GM18909 (cell line): ENCODE data around the gene TTN.

Experiments
- ATAC-seq: cut with Tn5 transposase; IDR thresholded peaks from one replicate; pipeline ENCODE4 v1.9.1; 2021; ENCODE audit warnings: mild to moderate bottlenecking; ENCODE audit not compliant: unreplicated experiment, poor library complexity

TTN gene

GRCh38 chr2:178756843-178757242 lies 50.4 kb downstream of the TTN start:
- no peak for ATAC-seq

- ATAC-seq = no peak
These were observed 50.9 kb downstream of the TTN start for GRCh38 chr2:178756343-178756742.

- ATAC-seq = no peak
These were observed 59.5 kb downstream of the TTN start for GRCh38 chr2:178747767-178748166.

DNA sequence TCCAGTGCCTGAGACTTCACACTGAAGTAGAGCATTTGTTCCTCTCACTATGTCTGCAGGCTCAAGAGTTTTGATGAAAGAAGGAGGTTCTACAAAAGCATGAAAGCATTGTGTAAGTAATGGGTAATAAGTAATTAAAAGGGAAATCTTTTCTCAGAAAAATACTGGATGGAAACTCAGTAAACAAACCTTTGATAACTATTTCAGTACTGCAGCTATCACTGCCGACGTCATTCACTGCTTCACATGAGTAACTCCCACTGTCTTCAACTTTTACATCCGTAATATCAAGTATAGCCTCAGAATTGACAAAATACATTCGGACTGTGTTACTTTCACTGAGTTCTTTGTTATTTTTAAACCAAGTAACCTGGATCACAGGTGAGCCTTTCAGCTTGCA lies 72.7 kb downstream of the TTN start:
- no peak for ATAC-seq

DNA sequence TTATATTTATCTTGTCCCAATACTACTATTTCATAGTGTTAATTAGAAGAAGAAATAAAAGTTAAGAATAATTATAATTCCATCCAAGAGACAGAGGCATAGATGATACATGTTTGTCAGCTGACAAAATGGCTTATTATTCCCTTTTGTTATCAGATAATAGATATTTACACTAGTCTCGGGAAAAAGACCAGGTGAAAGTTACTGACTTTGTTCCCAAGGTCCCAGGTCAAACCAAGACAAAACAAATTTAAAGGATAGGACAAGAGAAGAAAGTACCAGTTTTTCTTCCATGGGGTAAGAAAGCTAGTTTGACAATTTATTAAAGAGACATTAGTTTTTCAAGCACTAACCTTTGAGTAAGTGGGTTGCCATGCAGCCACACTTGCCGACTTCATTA lies 73.2 kb downstream of the TTN start:
- ATAC-seq = no peak

DNA sequence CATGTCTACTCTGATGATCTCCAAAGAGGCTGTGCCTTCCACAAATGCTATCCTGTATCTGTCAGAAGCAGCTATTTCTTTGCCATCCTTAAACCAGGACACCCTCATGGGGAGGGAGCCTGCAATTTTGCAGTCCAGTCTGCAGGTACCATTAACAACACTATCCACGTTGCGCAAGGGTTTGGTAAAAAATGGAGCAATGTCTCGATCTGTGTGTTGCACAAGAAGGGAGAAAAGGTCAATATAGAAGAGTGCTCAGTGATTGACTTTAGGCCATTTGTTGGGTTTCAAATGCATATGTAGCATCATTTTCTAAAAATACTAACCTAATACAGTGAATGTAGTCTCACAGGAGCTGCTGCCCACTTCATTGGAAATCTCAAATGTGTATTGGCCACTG lies 74.3 kb downstream of the TTN start:
- ATAC-seq = no peak

- no peak for ATAC-seq
These were observed 75.9 kb downstream of the TTN start for GRCh38 chr2:178731300-178731699.

DNA sequence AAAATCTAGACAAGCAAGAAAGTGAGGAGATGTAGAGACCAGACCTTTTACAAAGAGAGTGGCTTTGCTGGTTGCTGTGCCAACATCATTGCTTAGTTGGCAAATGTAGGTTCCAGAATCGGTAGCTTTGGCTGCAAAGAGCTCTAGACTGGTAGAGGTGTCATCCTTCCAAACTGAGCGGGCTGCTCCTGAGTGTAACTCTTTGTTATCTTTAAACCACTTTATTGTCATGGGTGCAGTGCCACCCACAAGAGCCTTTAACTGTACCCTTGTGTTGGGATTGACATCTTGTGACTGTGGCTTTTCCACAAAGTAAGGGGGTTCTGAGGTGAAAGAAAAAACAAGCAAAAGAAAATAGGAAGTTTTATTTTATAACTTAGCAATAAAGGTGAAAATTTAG lies 77.2 kb downstream of the TTN start:
- ATAC-seq = no peak

DNA sequence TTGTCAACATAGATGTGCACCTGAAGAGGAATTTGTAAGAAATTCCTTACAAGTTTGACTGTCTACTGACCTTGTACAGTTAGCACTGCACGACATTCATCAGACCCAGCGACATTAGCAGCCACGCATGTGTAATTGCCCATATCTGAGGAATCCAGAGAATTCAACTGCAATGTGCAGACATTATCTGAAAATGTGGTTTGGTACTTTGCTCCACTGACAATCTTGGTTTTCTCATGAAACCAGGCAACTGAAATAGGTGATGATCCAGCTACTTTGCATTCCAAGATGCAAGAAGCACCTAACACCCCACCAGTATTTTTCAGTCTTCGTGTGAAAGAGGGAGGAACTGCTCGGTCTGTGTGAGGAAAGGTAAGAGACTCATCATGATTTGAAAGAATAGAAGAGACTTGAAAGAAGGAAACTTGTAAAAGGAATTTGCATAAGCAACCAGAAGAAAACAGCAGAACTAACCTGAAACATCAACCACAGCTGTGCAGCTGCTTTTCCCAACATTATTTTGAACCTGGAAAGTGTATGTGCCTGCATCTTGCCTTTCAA lies 83.4 kb downstream of the TTN start:
- no peak for ATAC-seq

- no peak for ATAC-seq
These were observed 84.9 kb downstream of the TTN start for GRCh38 chr2:178722296-178722695.

DNA sequence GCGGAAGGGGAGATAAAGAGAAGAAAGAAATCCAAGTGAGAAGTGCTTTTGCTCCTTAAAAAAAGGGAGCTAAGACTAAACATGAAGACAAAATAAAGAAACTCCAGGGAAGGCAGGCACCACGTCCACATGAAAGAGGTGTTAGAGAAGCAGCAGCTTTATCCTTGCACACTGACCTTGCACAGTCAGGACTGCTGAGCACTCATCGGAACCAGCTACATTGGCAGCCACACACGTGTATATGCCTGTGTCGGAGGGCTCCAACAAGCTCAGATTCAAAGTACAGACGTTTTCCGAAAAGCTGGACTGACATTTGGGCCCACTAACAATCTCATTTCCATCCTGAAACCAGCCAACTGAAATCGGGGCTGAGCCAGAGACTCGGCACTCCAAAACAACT lies 88.2 kb downstream of the TTN start:
- ATAC-seq = no peak

GRCh38 chr2:178718283-178718682 lies 88.9 kb downstream of the TTN start:
- ATAC-seq = no peak

DNA sequence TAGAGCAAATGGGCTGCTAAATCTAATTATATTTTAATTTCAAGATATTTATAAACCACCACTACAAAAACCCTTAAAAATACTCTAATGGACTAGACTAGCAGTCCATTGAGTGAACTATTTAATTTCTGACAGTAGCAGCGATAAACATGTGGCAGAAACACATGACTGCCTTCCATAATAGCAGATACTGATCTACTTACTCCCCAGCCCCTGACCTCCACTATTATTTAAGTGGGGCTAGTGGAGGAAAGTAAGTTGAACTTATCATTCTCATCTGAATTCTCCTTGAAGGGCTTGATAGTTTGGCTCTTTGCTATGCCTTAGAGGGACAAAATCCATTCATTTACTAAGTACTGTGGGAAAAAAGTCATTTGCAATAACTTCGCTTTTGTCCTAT lies 90.8 kb downstream of the TTN start:
- no peak for ATAC-seq

GRCh38 chr2:178715366-178715765 lies 91.9 kb downstream of the TTN start:
- no peak for ATAC-seq

DNA sequence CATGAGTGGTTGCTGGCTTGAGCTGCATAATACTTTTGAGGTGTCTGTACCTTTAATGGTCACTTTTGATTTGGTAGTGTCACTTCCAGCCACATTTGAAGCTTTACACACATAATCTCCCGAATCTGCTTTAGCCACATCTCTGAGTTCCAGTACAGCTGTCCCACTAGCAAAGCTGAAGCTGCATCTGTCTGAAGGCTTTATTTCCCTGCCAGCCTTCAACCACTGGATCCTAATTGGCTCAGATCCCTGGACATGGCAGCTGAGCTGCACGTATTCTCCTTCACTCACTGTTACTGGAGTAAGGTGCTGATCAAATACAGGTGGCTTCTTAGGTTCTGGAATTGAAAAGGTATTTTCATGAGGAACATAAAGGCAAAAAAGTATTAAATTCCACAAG lies 99.7 kb downstream of the TTN start:
- no peak for ATAC-seq

GRCh38 chr2:178704876-178705275 lies 102.3 kb downstream of the TTN start:
- no peak for ATAC-seq

DNA sequence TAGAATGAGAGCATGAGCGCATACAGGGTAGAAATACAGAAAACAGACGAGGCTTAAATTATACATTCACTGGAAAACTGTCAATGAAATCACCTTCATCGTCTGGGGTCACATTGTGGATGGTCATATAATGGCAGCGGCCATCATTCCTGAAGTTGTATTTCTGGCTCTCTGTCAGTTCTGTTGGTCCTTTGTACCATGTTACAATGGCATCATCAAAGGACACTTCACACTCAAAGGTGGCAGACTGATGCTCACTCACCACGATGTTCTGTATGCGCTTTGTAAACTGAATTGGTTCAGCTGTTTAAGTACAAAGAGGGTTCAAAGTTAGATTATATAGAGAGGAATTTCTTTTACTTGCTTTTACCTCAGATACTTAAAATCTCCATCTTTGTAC lies 104.9 kb downstream of the TTN start:
- no peak for ATAC-seq

- ATAC-seq = no peak
These were observed 106.3 kb downstream of the TTN start for GRCh38 chr2:178700922-178701342.

DNA sequence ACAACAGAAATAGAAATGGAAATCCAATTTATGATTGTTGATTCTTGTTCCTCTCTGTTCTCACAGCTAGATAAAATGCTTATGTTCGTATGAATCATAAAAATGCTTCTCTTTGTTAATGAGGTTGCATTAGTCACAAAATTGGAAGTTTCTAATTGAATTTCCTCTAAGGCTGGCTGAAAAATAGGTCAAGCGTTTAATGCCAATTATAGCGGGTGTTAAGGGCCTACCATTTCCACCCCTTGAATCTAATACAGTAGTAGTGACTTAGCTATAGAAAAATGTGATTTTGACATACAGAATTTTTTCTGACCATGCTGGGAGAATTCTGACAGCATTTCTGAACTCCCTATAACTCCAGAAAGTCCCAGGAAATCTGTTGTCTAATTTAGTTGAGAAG lies 107.1 kb downstream of the TTN start:
- no peak for ATAC-seq

- no peak for ATAC-seq
These were observed 114.4 kb downstream of the TTN start for GRCh38 chr2:178692845-178693244.

GRCh38 chr2:178689808-178690207 lies 117.4 kb downstream of the TTN start:
- no peak for ATAC-seq

- no peak for ATAC-seq
These were observed 123.3 kb downstream of the TTN start for GRCh38 chr2:178683877-178684276.

DNA sequence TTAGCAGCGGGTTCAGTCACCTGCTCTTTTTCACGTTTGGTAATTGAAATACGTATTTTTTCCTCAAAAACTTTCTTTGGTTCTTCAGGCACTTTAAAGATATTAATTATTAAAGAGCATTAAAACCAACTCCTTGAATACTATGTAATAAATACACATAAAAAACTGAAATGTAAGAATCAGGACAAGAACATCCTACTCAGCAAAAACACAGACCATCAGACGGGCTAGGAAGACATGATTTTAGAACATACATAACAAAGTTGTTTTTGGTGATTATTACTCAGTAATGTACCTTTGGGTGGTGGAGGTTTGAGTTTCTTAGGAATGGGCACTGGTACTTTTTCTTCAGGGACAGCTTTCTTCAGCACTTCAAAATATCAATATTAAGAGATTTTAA lies 126.1 kb downstream of the TTN start:
- ATAC-seq = no peak
